ENCODE data around the gene OGG1.

OGG1 gene

DNA sequence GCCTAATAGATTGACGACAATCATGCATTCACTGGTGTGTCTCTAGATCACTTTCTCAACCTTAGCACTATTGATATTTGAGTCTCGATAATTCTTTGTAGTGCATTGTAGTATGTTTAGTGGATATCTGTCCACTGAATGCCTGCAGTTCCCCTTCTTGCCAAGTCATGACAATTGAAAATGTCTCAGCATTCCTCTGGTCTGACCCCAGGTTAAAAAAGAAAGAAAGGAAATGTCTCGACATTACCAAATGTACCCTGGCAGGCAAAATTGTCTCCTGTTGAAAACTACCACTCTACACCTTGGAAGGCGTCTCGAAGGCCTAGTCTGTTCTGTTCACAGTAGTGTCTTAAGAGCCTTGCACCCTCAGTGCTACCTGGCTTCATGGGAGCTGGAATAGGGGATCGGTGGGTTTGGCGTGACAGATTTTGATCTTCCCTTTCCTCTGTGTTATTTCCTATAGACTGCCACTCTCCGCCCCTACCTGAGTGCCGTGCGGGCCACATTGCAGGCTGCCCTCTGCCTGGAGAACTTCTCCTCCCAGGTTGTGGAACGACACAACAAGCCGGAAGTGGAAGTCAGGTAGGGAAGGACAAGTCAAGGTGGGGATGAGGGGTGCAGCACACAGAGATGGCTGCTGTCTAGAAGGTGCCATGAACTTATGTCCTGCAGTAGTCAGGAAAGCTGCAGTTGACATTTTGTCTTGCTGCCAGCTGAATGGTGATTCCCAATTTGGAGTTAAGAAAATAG, 47.6 kb downstream of the OGG1 start:
- H3K27me3 ChIP-seq (ENCODE audit: control insufficient read depth in 3 of 3, insufficient read depth in 3 of 3, low read depth in 1 of 3, low read length in 3 of 3) = no peaks in the 10 kb centered on the region
- DNase-seq (ENCODE audit: low spot score) = no peak
- H4K8ac ChIP-seq (ENCODE audit: low read depth, low read length) = no peak overlapping the region
- H3K79me1 ChIP-seq (ENCODE audit: low read depth, low read length) = peaks cover 4% of the 10 kb centered on the region
- H2BK5ac ChIP-seq (ENCODE audit: low read length) = no peak overlapping the region
- H3K9ac ChIP-seq (ENCODE audit: low read depth, low read length, poor library complexity) = no peak overlapping the region
- no peak overlapping the region for H2AFZ ChIP-seq (ENCODE audit: low read length)
- peak overlapping the region in 1 of 2 donors; percentile 17 for H3K4me3 ChIP-seq (ENCODE audit: low read length in 2 of 2)
- H2BK15ac ChIP-seq (ENCODE audit: low read length) = no peak overlapping the region
- no peak overlapping the region for H3K27ac ChIP-seq (replicated peaks; ENCODE audit: low read length)
- H3K14ac ChIP-seq (ENCODE audit: low read length) = no peak overlapping the region
- H3K36me3 ChIP-seq (replicated peaks in 1 of 2; ENCODE audit: control insufficient read depth in 2 of 2, insufficient read depth in 2 of 2, low read length in 2 of 2) = peaks cover 33 to 71% of the 10 kb centered on the region in 2 donors
- no peak overlapping the region for H2BK120ac ChIP-seq (ENCODE audit: low read depth, low read length)
- H3K4me2 ChIP-seq (ENCODE audit: insufficient read depth, low read length, poor library complexity, severe bottlenecking) = no peak overlapping the region
- no CpG with 5 or more reads among the region's 12 CpGs for WGBS, 2 donors (ENCODE audit: extremely low coverage in 2 of 2, insufficient read length in 2 of 2, insufficient replicate concordance in 1 of 2)
- no peak overlapping the region for H3K18ac ChIP-seq (ENCODE audit: low read length)
- no peak overlapping the region for H2BK12ac ChIP-seq (ENCODE audit: low read length)
- no peak overlapping the region for H3K23ac ChIP-seq (ENCODE audit: low read depth, low read length, poor library complexity)
- no peaks in the 10 kb centered on the region for H3K9me3 ChIP-seq (replicated peaks in 1 of 2; ENCODE audit: control insufficient read depth in 2 of 2, insufficient read depth in 1 of 2, low read depth in 1 of 2, low read length in 2 of 2)
- no peak overlapping the region for H3K4ac ChIP-seq (ENCODE audit: low read length)
- H2AK5ac ChIP-seq (ENCODE audit: low read depth, low read length) = no peak overlapping the region
- H3K4me1 ChIP-seq (ENCODE audit: control insufficient read depth in 2 of 2, insufficient read depth in 1 of 2, low read depth in 1 of 2, low read length in 2 of 2) = peaks cover 4 to 7% of the 10 kb centered on the region in 2 donors
- no peak overlapping the region for H4K91ac ChIP-seq (ENCODE audit: low read depth, low read length, poor library complexity)

DNA sequence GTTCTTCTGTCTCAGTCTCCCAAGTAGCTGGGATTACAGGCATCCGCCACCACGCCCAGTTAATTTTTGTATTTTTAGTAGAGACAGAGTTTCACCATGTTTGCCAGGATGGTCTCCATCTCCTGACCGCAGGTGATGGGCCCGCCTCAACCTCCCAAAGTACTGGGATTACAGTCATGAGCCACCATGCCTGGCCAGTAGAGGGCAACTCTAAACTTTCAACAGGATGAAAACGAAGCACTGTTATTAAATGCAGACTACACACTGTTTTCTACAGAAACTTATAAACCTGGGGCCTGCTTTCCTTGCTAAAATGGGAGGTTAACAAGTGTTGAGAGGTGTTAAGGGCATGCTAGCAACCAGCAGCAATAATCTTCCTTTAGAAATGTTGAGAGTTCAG, 50.8 kb downstream of the OGG1 start:
- Histone ChIP-seq H4K91ac (ENCODE audit: low read depth, low read length, poor library complexity) (no peak overlapping the region), H2BK12ac (ENCODE audit: low read length) (no peak overlapping the region), H3K18ac (ENCODE audit: low read length) (no peak overlapping the region), H2BK15ac (ENCODE audit: low read length) (no peak overlapping the region), H3K4me3 (ENCODE audit: low read length in 2 of 2) (no peak overlapping the region), H4K8ac (ENCODE audit: low read depth, low read length) (no peak overlapping the region), H3K27me3 (ENCODE audit: control insufficient read depth in 3 of 3, insufficient read depth in 3 of 3, low read depth in 1 of 3, low read length in 3 of 3) (no peaks in the 10 kb centered on the region), H3K4me1 (ENCODE audit: control insufficient read depth in 2 of 2, insufficient read depth in 1 of 2, low read depth in 1 of 2, low read length in 2 of 2) (no peaks in the 10 kb centered on the region), H2AK5ac (ENCODE audit: low read depth, low read length) (no peak overlapping the region), H2BK5ac (ENCODE audit: low read length) (no peak overlapping the region), H2BK120ac (ENCODE audit: low read depth, low read length) (no peak overlapping the region), H3K9me3 (replicated peaks in 1 of 2; ENCODE audit: control insufficient read depth in 2 of 2, insufficient read depth in 1 of 2, low read depth in 1 of 2, low read length in 2 of 2) (no peaks in the 10 kb centered on the region), H3K36me3 (replicated peaks in 1 of 2; ENCODE audit: control insufficient read depth in 2 of 2, insufficient read depth in 2 of 2, low read length in 2 of 2) (peaks cover 50 to 90% of the 10 kb centered on the region in 2 donors), H3K4me2 (ENCODE audit: insufficient read depth, low read length, poor library complexity, severe bottlenecking) (no peak overlapping the region), H3K14ac (ENCODE audit: low read length) (no peak overlapping the region), H3K23ac (ENCODE audit: low read depth, low read length, poor library complexity) (no peak overlapping the region), H3K79me1 (ENCODE audit: low read depth, low read length) (peaks cover 3% of the 10 kb centered on the region), H3K27ac (replicated peaks; ENCODE audit: low read length) (no peak overlapping the region), H2AFZ (ENCODE audit: low read length) (no peak overlapping the region), H3K9ac (ENCODE audit: low read depth, low read length, poor library complexity) (no peak overlapping the region), H3K4ac (ENCODE audit: low read length) (no peak overlapping the region)
- DNase-seq (ENCODE audit: low spot score) = no peak
- WGBS, 2 donors (ENCODE audit: extremely low coverage in 2 of 2, insufficient read length in 2 of 2, insufficient replicate concordance in 1 of 2) = no CpG with 5 or more reads among the region's 5 CpGs

DNA sequence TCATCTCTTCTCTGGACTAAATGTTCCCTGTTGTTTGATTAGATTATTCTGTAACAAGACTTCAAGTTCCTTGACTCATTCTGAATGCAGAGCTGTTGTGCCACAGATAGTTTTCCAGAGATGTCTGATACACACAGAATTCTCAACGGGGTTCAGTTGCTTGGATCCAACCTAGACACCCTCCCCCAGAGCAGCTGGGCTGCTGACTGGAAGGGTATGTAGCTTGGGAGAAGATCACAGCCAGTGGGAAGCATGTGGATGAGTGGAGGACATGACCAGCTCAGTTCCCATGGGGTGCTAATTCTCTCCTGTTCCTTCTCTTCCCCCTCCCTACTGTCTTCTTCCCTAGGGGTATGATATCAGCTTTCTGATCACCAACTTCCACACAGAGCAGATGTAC, 53.7 kb downstream of the OGG1 start:
- Histone ChIP-seq H3K9me3 (replicated peaks in 1 of 2; ENCODE audit: control insufficient read depth in 2 of 2, insufficient read depth in 1 of 2, low read depth in 1 of 2, low read length in 2 of 2) (no peaks in the 10 kb centered on the region), H3K4ac (ENCODE audit: low read length) (no peak overlapping the region), H3K14ac (ENCODE audit: low read length) (no peak overlapping the region), H3K23ac (ENCODE audit: low read depth, low read length, poor library complexity) (no peak overlapping the region), H2BK5ac (ENCODE audit: low read length) (no peak overlapping the region), H4K8ac (ENCODE audit: low read depth, low read length) (no peak overlapping the region), H3K79me1 (ENCODE audit: low read depth, low read length) (peaks cover 4% of the 10 kb centered on the region), H4K91ac (ENCODE audit: low read depth, low read length, poor library complexity) (no peak overlapping the region), H3K4me1 (ENCODE audit: control insufficient read depth in 2 of 2, insufficient read depth in 1 of 2, low read depth in 1 of 2, low read length in 2 of 2) (peaks cover 0 to 4% of the 10 kb centered on the region in 2 donors), H2AFZ (ENCODE audit: low read length) (no peak overlapping the region), H3K4me2 (ENCODE audit: insufficient read depth, low read length, poor library complexity, severe bottlenecking) (no peak overlapping the region), H2BK12ac (ENCODE audit: low read length) (no peak overlapping the region), H3K18ac (ENCODE audit: low read length) (no peak overlapping the region), H3K36me3 (replicated peaks in 1 of 2; ENCODE audit: control insufficient read depth in 2 of 2, insufficient read depth in 2 of 2, low read length in 2 of 2) (peaks cover 39 to 94% of the 10 kb centered on the region in 2 donors), H3K9ac (ENCODE audit: low read depth, low read length, poor library complexity) (no peak overlapping the region), H3K4me3 (ENCODE audit: low read length in 2 of 2) (no peak overlapping the region), H2AK5ac (ENCODE audit: low read depth, low read length) (no peak overlapping the region), H3K27ac (replicated peaks; ENCODE audit: low read length) (no peak overlapping the region), H2BK120ac (ENCODE audit: low read depth, low read length) (no peak overlapping the region), H2BK15ac (ENCODE audit: low read length) (no peak overlapping the region), H3K27me3 (ENCODE audit: control insufficient read depth in 3 of 3, insufficient read depth in 3 of 3, low read depth in 1 of 3, low read length in 3 of 3) (no peaks in the 10 kb centered on the region)
- no CpG with 5 or more reads among the region's 1 CpG for WGBS, 2 donors (ENCODE audit: extremely low coverage in 2 of 2, insufficient read length in 2 of 2, insufficient replicate concordance in 1 of 2)
- DNase-seq (ENCODE audit: low spot score) = no peak

DNA sequence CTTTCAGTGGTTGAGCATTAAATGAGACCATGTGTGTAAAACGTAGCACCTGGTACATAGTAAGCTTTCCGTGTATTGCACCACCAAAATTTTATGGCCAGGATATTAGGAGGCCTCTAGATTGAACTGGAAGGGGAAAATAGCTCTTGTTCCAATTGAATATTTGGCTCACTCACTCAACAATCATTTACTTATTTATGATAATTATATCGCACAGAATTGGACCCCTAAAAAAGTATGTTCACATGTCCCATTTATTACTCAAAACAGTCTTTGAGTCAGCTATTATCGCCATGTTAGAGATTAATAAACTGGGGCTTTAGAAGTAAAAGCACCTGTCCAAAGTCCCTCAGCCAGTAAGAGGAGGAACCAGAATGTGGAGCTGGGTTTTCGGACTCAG, 55.2 kb downstream of the OGG1 start:
- Histone ChIP-seq H3K27ac (replicated peaks; ENCODE audit: low read length) (no peak overlapping the region), H3K4ac (ENCODE audit: low read length) (no peak overlapping the region), H3K9ac (ENCODE audit: low read depth, low read length, poor library complexity) (no peak overlapping the region), H4K8ac (ENCODE audit: low read depth, low read length) (no peak overlapping the region), H3K14ac (ENCODE audit: low read length) (no peak overlapping the region), H2BK12ac (ENCODE audit: low read length) (no peak overlapping the region), H3K18ac (ENCODE audit: low read length) (no peak overlapping the region), H2BK120ac (ENCODE audit: low read depth, low read length) (no peak overlapping the region), H2AFZ (ENCODE audit: low read length) (no peak overlapping the region), H4K91ac (ENCODE audit: low read depth, low read length, poor library complexity) (no peak overlapping the region), H3K36me3 (replicated peaks in 1 of 2; ENCODE audit: control insufficient read depth in 2 of 2, insufficient read depth in 2 of 2, low read length in 2 of 2) (peaks cover 33 to 91% of the 10 kb centered on the region in 2 donors), H3K4me2 (ENCODE audit: insufficient read depth, low read length, poor library complexity, severe bottlenecking) (no peak overlapping the region), H3K4me3 (ENCODE audit: low read length in 2 of 2) (no peak overlapping the region), H2BK5ac (ENCODE audit: low read length) (no peak overlapping the region), H3K23ac (ENCODE audit: low read depth, low read length, poor library complexity) (no peak overlapping the region), H2AK5ac (ENCODE audit: low read depth, low read length) (no peak overlapping the region), H3K4me1 (ENCODE audit: control insufficient read depth in 2 of 2, insufficient read depth in 1 of 2, low read depth in 1 of 2, low read length in 2 of 2) (peaks cover 0 to 11% of the 10 kb centered on the region in 2 donors), H2BK15ac (ENCODE audit: low read length) (no peak overlapping the region), H3K27me3 (ENCODE audit: control insufficient read depth in 3 of 3, insufficient read depth in 3 of 3, low read depth in 1 of 3, low read length in 3 of 3) (no peaks in the 10 kb centered on the region), H3K79me1 (ENCODE audit: low read depth, low read length) (peaks cover 4% of the 10 kb centered on the region), H3K9me3 (replicated peaks in 1 of 2; ENCODE audit: control insufficient read depth in 2 of 2, insufficient read depth in 1 of 2, low read depth in 1 of 2, low read length in 2 of 2) (no peaks in the 10 kb centered on the region)
- no peak for DNase-seq (ENCODE audit: low spot score)
- no CpG with 5 or more reads among the region's 5 CpGs for WGBS, 2 donors (ENCODE audit: extremely low coverage in 2 of 2, insufficient read length in 2 of 2, insufficient replicate concordance in 1 of 2)

Measured in neuronal stem cell (in vitro differentiated cells).